Erythroblast (primary cell): Measurements from ENCODE around the gene SLC4A9.

Source experiments
- GATA1 ChIP-seq: IDR thresholded peaks from 2 replicates; pipeline ENCODE4 v1.6.1; 2011; ENCODE audit warnings: low read depth, mild to moderate bottlenecking, control low read depth, low read length, moderate library complexity
- POLR2A ChIP-seq: IDR thresholded peaks from 2 replicates; pipeline ENCODE4 v1.6.1; 2011; ENCODE audit warnings: mild to moderate bottlenecking, low read length

GRCh38 chr5:140362311-140362710, 2.3 kb downstream of the SLC4A9 start:
- no peak for TF ChIP-seq POLR2A
- no peak for TF ChIP-seq GATA1
